Nephron progenitor cell (in vitro differentiated cells): ENCODE data around the gene PARD3.

Source experiments
- DNase-seq: peaks from one replicate; pipeline ENCODE4 v3.0.0; 2021
- H3K27ac Mint-ChIP-seq: 2 replicates; pipeline ENCODE4 v1.8.0; 2021; ENCODE audit warnings: mild to moderate bottlenecking, moderate library complexity, mixed read lengths
- H3K27me3 Mint-ChIP-seq: 2 replicates; pipeline ENCODE4 v1.8.0; 2021; ENCODE audit warnings: mild to moderate bottlenecking, low read depth, mixed read lengths; ENCODE audit not compliant: poor library complexity
- H3K36me3 Mint-ChIP-seq: 2 replicates; pipeline ENCODE4 v1.8.0; 2021; ENCODE audit warnings: low read depth, mixed read lengths
- H3K4me1 Mint-ChIP-seq: 2 replicates; pipeline ENCODE4 v1.8.0; 2021; ENCODE audit warnings: mixed read lengths
- H3K4me3 Mint-ChIP-seq: 2 replicates; pipeline ENCODE4 v1.8.0; 2021; ENCODE audit warnings: mild to moderate bottlenecking, moderate library complexity, mixed read lengths
- H3K9me3 Mint-ChIP-seq: 2 replicates; pipeline ENCODE4 v1.8.0; 2021; ENCODE audit warnings: mild to moderate bottlenecking, moderate library complexity, mixed read lengths
- CTCF ChIP-seq: fragments of 200-600 bp; sonication (generic); IDR thresholded peaks from 2 replicates; pipeline ENCODE4 v1.5.0; 2021; ENCODE audit warnings: antibody characterized with exemption

Gene PARD3

DNA sequence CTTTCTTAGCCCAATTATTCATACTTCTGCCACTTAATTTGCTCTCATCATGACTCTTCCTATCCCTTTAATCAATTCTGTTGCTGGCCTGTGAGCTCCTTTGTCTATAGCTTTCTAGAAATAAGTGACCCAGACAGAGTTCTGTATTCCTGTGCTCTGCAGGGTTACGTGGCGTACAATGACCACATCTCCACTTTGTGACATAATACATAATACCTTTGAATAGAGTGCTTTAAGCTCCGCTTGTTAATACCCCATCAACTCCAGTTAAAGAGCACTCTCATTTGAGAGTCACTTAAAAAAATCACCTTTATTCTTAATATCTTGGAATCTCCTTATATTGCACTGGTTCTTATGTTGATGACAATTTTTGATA, 619.0 kb downstream of the PARD3 start:
- no peaks in the 10 kb centered on the region for H3K9me3 Mint-ChIP-seq
- TF ChIP-seq CTCF = no peak

GRCh38 chr10:34195364-34196057, 619.6 kb downstream of the PARD3 start:
- no peak overlapping the region for H3K4me3 Mint-ChIP-seq
- H3K36me3 Mint-ChIP-seq = peaks cover 15% of the 10 kb centered on the region
- H3K27ac Mint-ChIP-seq = no peak overlapping the region
- DNase-seq = no peak
- H3K27me3 Mint-ChIP-seq = no peaks in the 10 kb centered on the region
- no peaks in the 10 kb centered on the region for H3K9me3 Mint-ChIP-seq
- TF ChIP-seq CTCF = no peak
- peaks cover 91% of the 10 kb centered on the region for H3K4me1 Mint-ChIP-seq

More for the DNA sequence above, 619.0 kb downstream of the PARD3 start:
- DNase-seq = no peak
- peaks cover 15% of the 10 kb centered on the region for H3K36me3 Mint-ChIP-seq
- no peak overlapping the region for H3K4me3 Mint-ChIP-seq
- no peak overlapping the region for H3K27ac Mint-ChIP-seq
- H3K27me3 Mint-ChIP-seq = no peaks in the 10 kb centered on the region
- H3K4me1 Mint-ChIP-seq = peaks cover 91% of the 10 kb centered on the region

DNA sequence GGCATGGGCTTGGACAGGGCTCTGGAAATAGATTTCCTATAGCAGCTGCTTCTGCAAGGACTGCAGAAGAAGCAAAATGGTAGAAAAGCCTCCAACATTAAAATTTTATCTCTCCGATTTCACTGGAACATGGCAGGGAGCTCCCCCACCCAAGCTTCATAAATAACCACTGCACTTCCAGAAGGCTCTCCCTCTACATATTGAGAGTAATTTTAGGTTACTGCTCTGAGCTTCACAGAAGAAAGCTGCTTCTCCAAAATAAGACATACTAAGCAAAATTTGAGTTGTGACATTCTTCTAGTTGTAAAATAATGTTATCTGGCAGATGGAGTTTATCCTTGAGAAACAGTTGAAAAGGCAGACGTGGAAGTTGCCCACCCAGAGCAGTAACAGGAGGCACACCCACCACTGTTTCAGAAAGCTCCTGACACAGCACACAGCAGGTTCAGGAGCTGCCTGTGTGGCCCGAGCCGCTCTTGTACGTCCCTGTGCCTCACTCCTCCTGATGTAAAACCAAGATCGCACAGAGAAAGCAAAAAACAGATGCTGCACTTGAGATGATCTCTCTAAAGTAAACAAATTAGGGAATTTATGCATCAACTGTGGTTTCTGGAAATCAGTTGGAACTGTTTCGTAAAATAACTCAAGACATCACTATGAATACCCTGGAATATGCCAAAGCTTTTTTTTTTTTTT, 621.0 kb downstream of the PARD3 start:
- H3K9me3 Mint-ChIP-seq = no peaks in the 10 kb centered on the region
- peak overlapping the region; percentile 9 for H3K4me3 Mint-ChIP-seq
- H3K36me3 Mint-ChIP-seq = peaks cover 15% of the 10 kb centered on the region
- no peaks in the 10 kb centered on the region for H3K27me3 Mint-ChIP-seq
- TF ChIP-seq CTCF = no peak
- peaks cover 86% of the 10 kb centered on the region for H3K4me1 Mint-ChIP-seq
- H3K27ac Mint-ChIP-seq = peak overlapping the region; percentile 15
- DNase-seq = no peak

- no peak for DNase-seq
- Mint-ChIP-seq H3K4me1 (peaks cover 88% of the 10 kb centered on the region), H3K27me3 (no peaks in the 10 kb centered on the region), H3K27ac (peak overlapping the region; percentile 70), H3K36me3 (peaks cover 10% of the 10 kb centered on the region), H3K4me3 (peak overlapping the region; percentile 11), H3K9me3 (no peaks in the 10 kb centered on the region)
- TF ChIP-seq CTCF = no peak
Measured at GRCh38 chr10:34192646-34193045, 622.5 kb downstream of the PARD3 start.

GRCh38 chr10:34191406-34191805, 623.7 kb downstream of the PARD3 start:
- Mint-ChIP-seq H3K9me3 (no peaks in the 10 kb centered on the region), H3K27me3 (no peaks in the 10 kb centered on the region), H3K4me1 (peaks cover 92% of the 10 kb centered on the region), H3K27ac (peak overlapping the region; percentile 94), H3K36me3 (no peaks in the 10 kb centered on the region), H3K4me3 (peak overlapping the region; percentile 5)
- no peak for TF ChIP-seq CTCF
- DNase-seq = no peak
